A673 (cell line): ENCODE measurements around the gene LENEP.

ENCODE experiments used
- EZH2 ChIP-seq: fragments of 200-600 bp; sonication (generic); IDR thresholded peaks from 2 replicates; pipeline ENCODE4 v1.6.1; 2017; ENCODE audit warnings: borderline replicate concordance, low read depth, mild to moderate bottlenecking, mixed read lengths, antibody characterized with exemption, low read length; ENCODE audit not compliant: poor library complexity, severe bottlenecking
- TF ChIP-seq, protein P1 (sequence below): fragments of 300-800, 200-600 bp; sonication (generic); conservative IDR thresholded peaks from 2 replicates; pipeline ENCODE4 v1.5.1; 2017; ENCODE audit warnings: low read depth, mild to moderate bottlenecking, antibody characterized with exemption, low read length, moderate library complexity, mixed read lengths

- TF ChIP-seq, protein P1, sequence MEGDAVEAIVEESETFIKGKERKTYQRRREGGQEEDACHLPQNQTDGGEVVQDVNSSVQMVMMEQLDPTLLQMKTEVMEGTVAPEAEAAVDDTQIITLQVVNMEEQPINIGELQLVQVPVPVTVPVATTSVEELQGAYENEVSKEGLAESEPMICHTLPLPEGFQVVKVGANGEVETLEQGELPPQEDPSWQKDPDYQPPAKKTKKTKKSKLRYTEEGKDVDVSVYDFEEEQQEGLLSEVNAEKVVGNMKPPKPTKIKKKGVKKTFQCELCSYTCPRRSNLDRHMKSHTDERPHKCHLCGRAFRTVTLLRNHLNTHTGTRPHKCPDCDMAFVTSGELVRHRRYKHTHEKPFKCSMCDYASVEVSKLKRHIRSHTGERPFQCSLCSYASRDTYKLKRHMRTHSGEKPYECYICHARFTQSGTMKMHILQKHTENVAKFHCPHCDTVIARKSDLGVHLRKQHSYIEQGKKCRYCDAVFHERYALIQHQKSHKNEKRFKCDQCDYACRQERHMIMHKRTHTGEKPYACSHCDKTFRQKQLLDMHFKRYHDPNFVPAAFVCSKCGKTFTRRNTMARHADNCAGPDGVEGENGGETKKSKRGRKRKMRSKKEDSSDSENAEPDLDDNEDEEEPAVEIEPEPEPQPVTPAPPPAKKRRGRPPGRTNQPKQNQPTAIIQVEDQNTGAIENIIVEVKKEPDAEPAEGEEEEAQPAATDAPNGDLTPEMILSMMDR = no peak
- TF ChIP-seq EZH2 = no peak
Observed at GRCh38 chr1:154994591-154994990, 1.2 kb downstream of the LENEP start.
